Adrenal gland (tissue), 12 donors: ENCODE data around the gene H6PD. TPM values are rescaled to one million over a fixed set of nuclear protein-coding genes. Genes with fewer than 3 reads are reported as not detected.

ENCODE experiments used
- DNase-seq, 7 donors: peaks; one replicate each; pipeline ENCODE4 v3.0.0-alpha.2; 2019 to 2020
- H3K27ac ChIP-seq, 5 donors: fragments of 200-600 bp; sonication (generic) in 4 of 5; 1 replicate in 3 of 5; 2 replicates in 2 of 5; pipeline versions ENCODE4 v1.5.1 to v1.8.0; 2016 to 2020; ENCODE audit warnings: mild to moderate bottlenecking in 1 of 5
- H3K27me3 ChIP-seq: fragments of 200-600 bp; 2 replicates; pipeline ENCODE4 v1.8.0; 2021
- H3K36me3 ChIP-seq, 2 donors: fragments of 200-600 bp; replicated peaks in 1 of 2; 1 replicate in 1 of 2; 2 replicates in 1 of 2; pipeline versions ENCODE4 v1.5.1 to v1.8.0; 2018 to 2022
- H3K4me1 ChIP-seq, 2 donors: fragments of 200-600 bp; replicated peaks in 1 of 2; 1 replicate in 1 of 2; 2 replicates in 1 of 2; pipeline versions ENCODE4 v1.5.1 to v1.8.0; 2018 to 2021
- H3K4me3 ChIP-seq, 4 donors: fragments of 200-600 bp; sonication (generic) in 3 of 4; one replicate each; pipeline ENCODE4 v1.5.1; 2016 to 2018
- H3K9me3 ChIP-seq, 3 donors: fragments of 200-600 bp; sonication (generic) in 1 of 3; replicated peaks in 1 of 3; 1 replicate in 2 of 3; 2 replicates in 1 of 3; pipeline versions ENCODE4 v1.5.1 to v1.8.0; 2016 to 2021
- POLR2A ChIP-seq, 2 donors: fragments of 450-650 bp; IDR thresholded peaks; one replicate each; pipeline ENCODE4 v1.6.1; 2017; ENCODE audit warnings: antibody characterized with exemption in 2 of 2, mild to moderate bottlenecking in 2 of 2, moderate library complexity in 1 of 2
- WGBS, 4 donors: extraction: QIAGEN DNeasy Blood & Tissue Kit in 2 of 4; methylation state at CpG; one replicate each; pipeline versions ENCODE4 v1.1.5 to v1.1.7; 2013 to 2017; 5-methylcytosine and 5-hydroxymethylcytosine counted together
- intact Hi-C, 2 donors: fragments of 100-400 bp; cut with DNase I; formaldehyde crosslinking; loops; one replicate each; pipeline versions ENCODE4 v1.14.1 to v1.15.0; 2022 to 2023
- polyA plus RNA-seq, 3 donors: library from polyadenylated mRNA; stranded (reverse); fragments of 200-250 nt in 2 of 3; fragments of 350-450 nt in 1 of 3; fragmentation: Illumina TruSeq in 1 of 3; extraction: RNeasy Lipid Tissue Mini Kit (QIAGEN cat#74804) in 1 of 3; gene quantifications; one replicate each; pipeline ENCODE4 v1.2.3, GENCODE V29; 2013 to 2014
- total RNA-seq, 9 donors: library from RNA; depleted of rRNA in 4 of 9; stranded (reverse); fragments of >200 nt in 4 of 9; fragments of 120-200 nt in 1 of 9; fragmentation: NEBNext Ultra II Directional in 1 of 9; extraction: Animal tissue kit (Norgen Biotek cat#: 25700) in 1 of 9; gene quantifications; one replicate each; pipeline versions ENCODE4 v1.1.0 to v1.2.4, GENCODE V29; 2013 to 2023
- TF ChIP-seq, protein P1 (sequence below), 6 experiments: fragments of 450-650 bp in 4 of 6; fragments of 200-600 bp in 2 of 6; sonication (generic) in 1 of 6; IDR thresholded peaks; 1 replicate in 5 of 6; 2 replicates in 1 of 6; pipeline versions ENCODE4 v1.5.1 to v1.8.0; 2016 to 2021; ENCODE audit warnings: antibody characterized with exemption in 6 of 6, mild to moderate bottlenecking in 2 of 6, moderate library complexity in 1 of 6
- donor health status: healthy with polysubstance abuse.
- donor health status: Bipolar disorder and iron deficiency.
- donor health status: DM: yes; HTN: yes; CAD: no.
- donor health status: DM: no; HTN: no; CAD: no.
- donor health status: DM: no; HTN: no; CAD: no.
- donor health status: DM: yes; HTN: yes; CAD: no.

H6PD gene
- total and polyA plus RNA-seq, 12 donors: 20.3 to 116 (median 80.4) TPM

DNA sequence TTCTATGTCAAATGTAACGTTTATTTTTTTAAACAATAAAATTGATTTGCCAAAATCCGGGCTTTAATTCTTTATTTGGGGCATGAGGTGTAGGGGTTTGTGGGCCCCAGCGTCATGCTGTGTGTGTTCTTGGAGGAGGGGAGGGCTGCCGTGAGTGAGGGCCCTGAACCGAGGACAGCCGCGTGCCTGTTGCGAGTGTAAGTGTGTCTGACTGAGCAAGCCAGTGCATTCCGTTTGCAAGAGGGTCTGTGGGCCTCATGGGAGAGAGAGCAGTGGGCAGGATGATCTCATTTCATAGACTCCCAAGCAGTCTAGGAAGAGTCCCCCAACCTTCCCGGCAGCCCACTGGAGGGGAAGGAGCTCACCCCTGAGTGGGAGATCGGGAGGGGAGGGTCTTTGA is 36.7 kb downstream of the H6PD start:
- intact Hi-C loops: no loop called here
- no peaks in the 10 kb centered on the region for H3K27me3 ChIP-seq
- no peak overlapping the region for H3K27ac ChIP-seq
- TF ChIP-seq, protein P1, sequence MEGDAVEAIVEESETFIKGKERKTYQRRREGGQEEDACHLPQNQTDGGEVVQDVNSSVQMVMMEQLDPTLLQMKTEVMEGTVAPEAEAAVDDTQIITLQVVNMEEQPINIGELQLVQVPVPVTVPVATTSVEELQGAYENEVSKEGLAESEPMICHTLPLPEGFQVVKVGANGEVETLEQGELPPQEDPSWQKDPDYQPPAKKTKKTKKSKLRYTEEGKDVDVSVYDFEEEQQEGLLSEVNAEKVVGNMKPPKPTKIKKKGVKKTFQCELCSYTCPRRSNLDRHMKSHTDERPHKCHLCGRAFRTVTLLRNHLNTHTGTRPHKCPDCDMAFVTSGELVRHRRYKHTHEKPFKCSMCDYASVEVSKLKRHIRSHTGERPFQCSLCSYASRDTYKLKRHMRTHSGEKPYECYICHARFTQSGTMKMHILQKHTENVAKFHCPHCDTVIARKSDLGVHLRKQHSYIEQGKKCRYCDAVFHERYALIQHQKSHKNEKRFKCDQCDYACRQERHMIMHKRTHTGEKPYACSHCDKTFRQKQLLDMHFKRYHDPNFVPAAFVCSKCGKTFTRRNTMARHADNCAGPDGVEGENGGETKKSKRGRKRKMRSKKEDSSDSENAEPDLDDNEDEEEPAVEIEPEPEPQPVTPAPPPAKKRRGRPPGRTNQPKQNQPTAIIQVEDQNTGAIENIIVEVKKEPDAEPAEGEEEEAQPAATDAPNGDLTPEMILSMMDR (IDR thresholded peaks at IDR 0.05): no peak
- TF ChIP-seq POLR2A (IDR thresholded peaks at IDR 0.05): no peak
- H3K4me1 ChIP-seq: peaks cover 0 to 18% of the 10 kb centered on the region in 2 donors
- WGBS, 4 donors: 73 to 80% (median 76%) methylated on average over 9 to 11 of the region's 11 CpGs
- peaks cover 0 to 4% of the 10 kb centered on the region in 2 donors for H3K36me3 ChIP-seq
- H3K9me3 ChIP-seq: no peaks in the 10 kb centered on the region
- H3K4me3 ChIP-seq: no peak overlapping the region
- DNase-seq: no peak

DNA sequence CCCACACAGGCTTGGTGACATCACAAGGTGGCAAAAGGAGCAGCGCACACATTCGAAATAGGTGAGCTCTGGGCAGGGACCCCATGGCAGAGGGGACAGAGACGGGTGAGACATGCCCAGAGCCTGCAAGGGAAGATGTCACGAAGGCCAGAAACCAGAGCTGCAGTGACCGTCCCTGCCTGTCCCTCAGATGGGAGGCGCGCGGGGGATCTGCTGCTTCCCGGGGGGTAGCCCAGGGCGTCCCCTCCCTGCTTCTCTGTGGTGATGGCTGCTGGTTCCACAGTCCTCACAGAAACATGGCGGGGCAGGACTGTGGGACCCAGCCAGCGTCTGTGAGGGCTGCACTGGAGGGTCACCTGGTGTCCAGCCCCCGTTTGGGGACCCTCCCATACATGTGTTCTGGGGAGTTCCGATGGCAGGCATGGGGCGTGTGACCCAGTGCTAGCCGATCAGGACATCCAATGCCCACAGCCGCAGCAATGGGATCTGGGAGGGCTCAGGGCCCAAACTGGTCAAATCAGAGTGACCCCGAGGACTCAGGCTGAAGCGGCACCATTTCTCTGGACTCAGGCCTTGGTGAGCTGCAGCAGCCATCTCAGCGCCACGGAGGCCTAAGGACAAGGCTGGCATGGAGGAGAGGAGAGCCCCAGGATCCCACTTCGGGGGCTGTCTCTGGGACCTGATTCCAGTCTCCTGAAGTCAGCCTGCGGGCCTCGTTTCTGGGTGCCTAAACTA is 37.5 kb downstream of the H6PD start:
- Histone ChIP-seq H3K4me1 (peaks cover 0 to 13% of the 10 kb centered on the region in 2 donors), H3K27ac (no peak overlapping the region), H3K36me3 (no peaks in the 10 kb centered on the region), H3K4me3 (no peak overlapping the region), H3K9me3 (no peaks in the 10 kb centered on the region), H3K27me3 (no peaks in the 10 kb centered on the region)
- TF ChIP-seq, protein P1 (IDR thresholded peaks at IDR 0.05): no peak
- no peak for TF ChIP-seq POLR2A (IDR thresholded peaks at IDR 0.05)
- WGBS, 4 donors: 90 to 97% (median 94%) methylated on average over 5 to 24 of the region's 24 CpGs
- DNase-seq: peak in 1 of 7 donors; percentile 18
- intact Hi-C loops: no loop called here

DNA sequence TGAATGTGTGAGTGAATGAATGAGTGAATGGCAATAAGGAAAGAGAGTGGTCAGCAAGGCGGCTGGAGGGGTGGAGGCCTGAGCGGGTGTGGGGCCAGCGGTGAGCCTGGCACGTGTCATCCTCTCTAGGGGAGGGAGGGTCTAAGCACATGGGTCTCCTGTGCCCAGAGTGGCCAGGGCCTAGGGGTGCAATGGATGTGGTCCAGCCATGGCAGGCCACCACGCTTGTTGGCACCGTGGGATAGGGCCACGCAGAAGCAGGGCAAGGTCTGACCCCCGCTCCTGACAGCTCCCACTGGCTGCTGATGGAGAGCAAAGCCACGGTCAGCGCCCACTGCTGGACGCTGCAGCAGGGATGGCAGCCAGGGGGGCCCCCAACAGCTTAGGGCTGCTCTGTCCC is 38.6 kb downstream of the H6PD start:
- 70 to 78% (median 71%) methylated on average over 5 to 11 of the region's 11 CpGs for WGBS, 4 donors
- peaks cover 0 to 12% of the 10 kb centered on the region in 2 donors for H3K4me1 ChIP-seq
- no peak overlapping the region for H3K4me3 ChIP-seq
- H3K27me3 ChIP-seq: no peaks in the 10 kb centered on the region
- H3K27ac ChIP-seq: no peak overlapping the region
- intact Hi-C loops: no loop called here
- H3K36me3 ChIP-seq: no peaks in the 10 kb centered on the region
- H3K9me3 ChIP-seq: no peaks in the 10 kb centered on the region
- no peak for DNase-seq
- TF ChIP-seq, protein P1 (IDR thresholded peaks at IDR 0.05): no peak
- TF ChIP-seq POLR2A (IDR thresholded peaks at IDR 0.05): no peak

DNA sequence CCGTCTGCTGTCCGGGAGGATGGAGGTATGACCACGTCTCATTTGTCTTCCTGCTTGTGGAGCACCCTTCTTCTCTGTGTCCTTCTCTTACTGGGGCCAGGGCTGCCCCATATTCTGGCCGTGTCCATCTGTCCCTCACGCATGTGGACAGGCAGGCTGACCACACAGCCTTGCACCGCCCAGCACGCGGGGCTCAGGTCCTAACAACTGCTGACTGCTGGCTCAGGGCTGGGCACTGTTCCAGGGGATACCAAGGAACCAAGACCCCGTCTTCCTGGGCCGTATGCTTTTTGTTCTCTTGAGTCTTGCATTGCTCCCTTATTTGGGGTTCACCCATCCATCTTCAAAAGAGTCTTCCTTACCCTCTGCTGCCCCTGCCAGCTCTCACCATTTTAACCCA is 40.6 kb downstream of the H6PD start:
- Histone ChIP-seq H3K4me1 (peaks cover 6 to 21% of the 10 kb centered on the region in 2 donors), H3K4me3 (no peak overlapping the region), H3K27ac (peak overlapping the region in 2 of 5 donors; percentile 24 to 56), H3K27me3 (no peaks in the 10 kb centered on the region), H3K9me3 (no peaks in the 10 kb centered on the region), H3K36me3 (no peaks in the 10 kb centered on the region)
- WGBS, 4 donors: 71 to 87% (median 75%) methylated on average over 10 of the region's 10 CpGs
- DNase-seq: no peak
- intact Hi-C loops: no loop called here
- no peak for TF ChIP-seq POLR2A (IDR thresholded peaks at IDR 0.05)
- TF ChIP-seq, protein P1 (IDR thresholded peaks at IDR 0.05): no peak
